GM18951 (cell line): ENCODE results near the gene USP8.
"Not testable (repeated sequence)": the region's sequence is repeated elsewhere in the genome, so short reads cannot be mapped to it uniquely, and the experiment has no call there.

Source experiments
- POLR2A ChIP-seq: IDR thresholded peaks from 4 replicates; pipeline ENCODE4 v1.6.1; 2011; ENCODE audit warnings: mild to moderate bottlenecking; ENCODE audit not compliant: insufficient read length, insufficient read depth; ENCODE audit errors: extremely low read depth
- in situ Hi-C: fragments of 300-500 bp; cut with MboI; formaldehyde crosslinking; loops from one replicate; pipeline ENCODE4 v1.12.0; 2022; ENCODE audit warnings: low sequenced_read_pairs, mixed read lengths, inconsistent platforms; ENCODE audit not compliant: unreplicated experiment

USP8 gene

DNA sequence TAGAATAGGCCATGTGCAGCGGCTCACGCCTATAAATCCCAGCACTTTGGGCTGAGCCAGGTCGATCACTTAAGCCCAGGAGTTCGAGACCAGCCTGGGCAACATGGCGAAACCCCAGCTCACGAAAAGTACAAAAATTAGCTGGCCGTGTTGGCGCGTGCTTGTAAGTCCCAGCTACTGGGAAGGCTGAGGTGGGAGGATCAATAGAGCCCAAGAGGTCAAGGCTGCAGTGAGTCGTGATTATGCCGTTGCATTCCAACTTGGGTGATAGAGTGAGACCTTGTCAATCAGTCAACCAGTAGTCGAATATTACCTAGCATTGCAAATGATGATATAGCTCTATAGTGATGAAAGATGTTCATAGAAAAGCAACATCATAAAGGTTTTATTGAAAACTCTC lies 51.9 kb downstream of the USP8 start:
- in situ Hi-C loops: no loop called here
- no peak for TF ChIP-seq POLR2A

DNA sequence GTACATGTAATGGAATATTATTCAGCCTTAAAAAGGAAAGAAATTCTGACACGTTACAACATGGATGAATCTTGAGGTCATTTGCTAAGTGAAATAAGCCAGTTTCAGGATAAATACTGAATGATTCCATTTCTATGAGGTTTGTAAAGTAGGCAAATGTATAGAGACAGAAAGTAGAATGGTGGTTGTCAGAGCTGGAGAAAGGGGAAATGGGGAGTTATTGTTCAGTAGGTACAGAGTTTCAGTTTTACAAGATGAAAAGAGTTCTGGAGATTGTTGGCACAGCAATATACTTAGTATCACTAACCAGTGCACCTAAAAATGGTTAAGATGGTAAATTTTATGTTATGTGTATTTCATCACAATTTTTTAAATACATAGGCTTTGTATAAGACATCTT lies 60.6 kb downstream of the USP8 start:
- TF ChIP-seq POLR2A: no peak
- in situ Hi-C loops: no loop called here

DNA sequence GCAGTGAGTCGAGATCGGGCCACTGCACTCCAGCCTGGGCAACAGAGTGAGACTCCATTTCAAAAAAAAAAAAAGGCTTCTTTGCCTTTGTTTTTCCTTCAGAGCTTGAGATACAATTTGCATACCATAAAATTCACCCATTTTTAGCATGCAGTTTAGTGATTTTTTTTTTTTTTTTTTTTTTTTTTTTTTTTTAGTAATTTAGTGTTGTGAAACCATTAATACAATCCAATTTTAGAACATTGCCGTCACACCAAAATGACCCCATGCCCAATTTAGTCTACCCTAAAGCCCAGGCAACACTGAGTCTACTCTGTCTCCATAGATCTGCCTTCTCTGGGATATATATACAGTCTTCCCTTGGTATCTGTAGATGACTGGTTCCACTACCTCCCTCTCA lies 61.2 kb downstream of the USP8 start:
- in situ Hi-C loops: no loop called here
- no peak for TF ChIP-seq POLR2A

- TF ChIP-seq POLR2A: no peak
- in situ Hi-C loops: no loop called here
These were observed 63.1 kb downstream of the USP8 start for GRCh38 chr15:50487287-50487686.

GRCh38 chr15:50493625-50494024 lies 69.4 kb downstream of the USP8 start:
- in situ Hi-C loops: no loop called here
- TF ChIP-seq POLR2A: no peak

DNA sequence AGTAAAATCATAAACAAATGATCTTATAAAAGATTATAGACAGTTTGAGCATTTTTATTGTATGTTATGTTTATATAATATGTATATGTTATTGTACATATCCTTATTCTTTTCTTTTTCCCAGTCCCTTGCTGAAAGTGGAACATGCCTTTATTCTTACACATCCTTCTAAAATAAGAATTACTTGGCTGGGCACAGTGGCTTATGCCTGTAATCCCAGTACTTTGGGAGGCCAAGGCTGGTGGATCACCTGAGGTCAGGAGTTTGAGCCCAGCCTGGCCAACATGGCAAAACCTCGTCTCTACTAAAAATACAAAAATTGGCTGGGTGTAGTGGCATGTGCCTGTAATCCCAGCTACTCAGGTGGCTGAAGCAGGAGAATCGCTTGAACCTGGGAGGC lies 70.3 kb downstream of the USP8 start:
- in situ Hi-C loops: not testable (repeated sequence)

DNA sequence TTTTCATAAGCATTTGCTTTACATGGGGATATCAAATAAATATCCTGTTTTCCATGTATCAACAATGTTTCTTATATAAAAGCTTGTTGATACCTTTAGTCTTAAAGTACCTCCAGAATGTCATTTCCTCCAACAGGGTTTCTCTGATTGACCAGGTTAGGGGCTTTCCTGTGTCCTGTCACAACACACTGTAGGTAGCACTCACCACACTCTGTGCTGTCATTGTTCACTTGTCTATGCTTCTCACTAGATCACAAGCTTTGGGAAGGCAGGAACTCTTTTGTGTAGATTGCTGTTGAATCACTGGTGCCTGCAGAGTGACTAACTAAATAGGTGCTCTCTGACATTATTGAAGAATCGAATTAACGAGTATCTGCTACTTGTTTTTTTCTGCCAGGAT lies 72.5 kb downstream of the USP8 start:
- no peak for TF ChIP-seq POLR2A
- in situ Hi-C loops: no loop called here

DNA sequence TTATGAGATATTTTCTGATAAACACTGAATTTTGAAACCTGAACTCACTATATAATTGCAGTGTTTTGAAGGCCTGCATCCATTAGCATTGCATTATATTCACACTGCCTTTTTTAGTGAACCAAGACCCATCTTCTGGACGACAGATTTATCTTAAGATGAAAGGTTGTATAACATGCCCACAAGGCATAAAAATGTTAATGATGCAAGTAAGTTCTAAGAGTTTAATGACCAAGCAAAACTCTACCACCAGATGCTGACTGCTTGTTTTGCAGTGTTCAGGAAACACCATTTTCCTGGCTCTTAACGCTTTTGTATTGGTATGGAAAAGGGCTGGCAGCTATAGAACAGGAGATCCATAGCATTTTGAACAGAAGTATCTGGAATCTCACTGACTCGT lies 76.1 kb downstream of the USP8 start:
- TF ChIP-seq POLR2A: no peak
- in situ Hi-C loops: no loop called here

DNA sequence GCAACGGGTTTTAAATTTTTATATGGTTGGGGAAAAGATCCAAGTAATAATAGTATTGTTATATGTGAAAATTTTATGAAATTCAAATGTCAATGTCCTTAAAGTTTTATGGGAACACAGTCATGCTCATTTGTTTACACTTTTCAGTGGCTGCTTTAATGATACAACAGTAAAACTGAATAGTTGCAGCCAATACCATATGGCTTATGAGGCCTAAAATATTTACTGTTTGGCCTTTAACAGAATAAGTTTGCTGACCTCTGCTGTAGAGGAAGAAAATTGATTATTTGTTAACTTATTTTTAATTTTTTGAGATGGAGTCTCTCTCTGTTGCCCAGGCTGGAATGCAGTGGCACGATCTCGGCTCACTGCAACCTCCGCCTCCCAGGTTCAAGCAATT lies 77.6 kb downstream of the USP8 start:
- in situ Hi-C loops: no loop called here
- no peak for TF ChIP-seq POLR2A

- in situ Hi-C loops: no loop called here
- TF ChIP-seq POLR2A: no peak
These were observed 78.9 kb downstream of the USP8 start for GRCh38 chr15:50503144-50503543.

DNA sequence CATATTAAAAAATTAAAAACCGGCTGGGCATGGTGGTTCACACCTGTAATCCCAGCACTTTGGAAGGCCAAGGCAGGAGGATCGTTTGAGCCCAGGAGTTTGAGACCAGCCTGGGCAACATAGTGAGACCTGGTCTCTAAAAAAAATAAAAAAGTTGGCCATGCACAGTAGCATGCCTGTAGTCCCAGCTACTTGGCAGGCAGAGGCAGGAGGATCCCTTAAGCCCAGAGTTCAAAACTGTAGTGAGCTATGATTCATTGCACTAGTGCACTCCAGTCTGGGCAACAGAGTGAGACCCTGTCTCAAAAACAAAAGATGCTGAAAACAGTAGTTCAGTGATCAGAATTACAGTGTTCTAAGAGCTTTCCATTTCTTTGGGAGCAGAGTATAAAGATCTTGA lies 81.5 kb downstream of the USP8 start:
- in situ Hi-C loops: not testable (repeated sequence)

DNA sequence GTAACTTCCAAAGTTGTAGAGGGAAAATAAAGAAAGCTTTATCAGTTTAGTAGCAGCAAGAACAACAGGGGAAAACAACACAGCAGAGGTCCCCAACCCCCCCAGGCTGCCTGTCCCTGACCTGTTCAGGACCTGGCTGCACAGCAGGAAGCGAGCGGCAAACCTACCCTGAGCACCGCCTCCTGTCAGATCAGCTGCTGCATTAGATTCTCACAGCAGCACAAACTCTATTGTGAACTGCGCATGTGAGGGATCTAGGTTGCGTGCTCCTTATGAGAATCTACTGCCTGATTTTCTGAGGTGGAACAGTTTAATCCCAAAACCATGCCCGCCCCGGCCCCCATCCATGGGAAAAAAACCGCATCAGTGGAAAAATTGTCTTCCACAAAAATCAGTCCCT lies 81.9 kb downstream of the USP8 start:
- in situ Hi-C loops: no loop called here

DNA sequence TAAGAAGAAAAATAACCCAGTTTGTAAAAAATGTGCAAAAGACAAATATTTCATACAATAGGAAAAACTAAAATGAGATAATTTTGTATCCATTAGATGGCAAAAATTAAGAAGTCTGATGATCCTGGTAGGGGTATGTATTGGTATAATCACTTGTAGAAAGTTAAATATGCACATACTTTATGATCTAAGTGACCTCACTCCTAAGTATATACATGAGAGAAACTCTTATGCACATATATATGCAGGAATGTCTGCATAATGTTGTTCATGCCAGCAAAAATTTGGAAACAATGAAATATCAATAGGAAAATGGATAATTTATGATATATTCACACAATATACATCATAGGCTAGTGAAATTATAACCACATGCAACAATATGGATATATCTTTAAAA lies 88.8 kb downstream of the USP8 start:
- no peak for TF ChIP-seq POLR2A
- in situ Hi-C loops: no loop called here

More for the DNA sequence above, 81.9 kb downstream of the USP8 start:
- no peak for TF ChIP-seq POLR2A

DNA sequence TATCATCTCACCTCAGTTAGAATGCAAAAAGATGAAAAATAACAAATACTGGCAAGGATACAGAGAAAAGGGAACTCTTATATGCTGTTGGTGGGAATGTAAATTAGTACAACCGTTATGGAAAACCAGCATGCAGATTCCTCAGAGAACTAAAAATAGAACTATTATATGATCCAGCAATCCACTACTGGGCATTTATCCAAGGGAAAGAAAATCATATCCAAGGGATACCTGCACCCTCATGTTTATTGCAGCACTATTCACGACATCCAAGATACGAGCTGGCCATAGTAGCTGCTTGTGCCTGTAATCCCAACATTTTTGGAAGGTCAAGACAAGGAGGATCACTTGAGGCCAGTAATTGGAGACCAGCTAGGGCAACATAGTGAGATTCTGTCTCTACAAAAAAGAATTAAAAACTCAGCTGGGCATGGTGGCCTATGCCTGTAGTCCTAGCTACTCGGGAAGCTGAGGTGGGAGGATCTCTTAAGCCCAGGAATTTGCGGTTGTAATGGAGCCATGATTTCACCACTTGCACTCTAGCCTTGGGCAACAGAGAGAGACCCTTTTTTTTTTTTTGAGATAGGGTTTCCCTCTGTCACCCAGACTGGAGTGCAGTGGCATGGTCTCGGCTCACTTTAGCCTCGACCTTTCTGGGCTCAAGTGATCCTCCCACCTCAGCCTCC lies 95.7 kb downstream of the USP8 start:
- no peak for TF ChIP-seq POLR2A
- in situ Hi-C loops: no loop called here

DNA sequence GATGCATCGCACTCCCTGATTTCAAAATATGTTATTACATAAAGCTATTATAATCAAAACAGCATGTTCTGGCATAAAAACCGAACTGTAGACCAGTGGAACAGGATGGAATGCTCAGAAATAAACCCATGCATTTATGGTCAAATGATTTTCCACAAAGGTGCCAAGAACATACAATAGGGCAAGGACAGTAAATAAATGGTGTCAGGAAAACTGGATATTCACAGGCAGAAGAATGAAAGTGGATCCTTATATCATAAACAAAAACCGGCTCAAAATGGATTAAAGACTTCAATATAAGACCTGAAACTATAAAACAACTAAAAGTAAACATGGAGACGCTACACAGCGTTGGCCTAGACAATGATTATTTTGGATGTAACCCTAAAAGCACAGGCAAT lies 99.6 kb downstream of the USP8 start:
- TF ChIP-seq POLR2A: no peak
- in situ Hi-C loops: no loop called here

GRCh38 chr15:50531163-50531562 lies 107.0 kb downstream of the USP8 start:
- TF ChIP-seq POLR2A: no peak
- in situ Hi-C loops: no loop called here

- TF ChIP-seq POLR2A: no peak
- in situ Hi-C loops: no loop called here
These were observed 107.6 kb downstream of the USP8 start for GRCh38 chr15:50531766-50532165.
